Peyer's patch (tissue), 4 donors: ENCODE results near the gene USP27X.

Experiments used
- CTCF ChIP-seq, 6 experiments: fragments of 450-650 bp in 4 of 6; fragments of 200-600 bp in 2 of 6; sonication (generic) in 1 of 6; IDR thresholded peaks; one replicate each; pipeline ENCODE4 v1.5.1; 2017 to 2019; ENCODE audit warnings: antibody characterized with exemption in 6 of 6, mild to moderate bottlenecking in 3 of 6, moderate library complexity in 1 of 6
- POLR2A ChIP-seq, 2 donors: fragments of 450-650 bp; IDR thresholded peaks; one replicate each; pipeline ENCODE4 v1.5.1; 2017; ENCODE audit warnings: antibody characterized with exemption in 2 of 2, mild to moderate bottlenecking in 2 of 2, moderate library complexity in 2 of 2

- TF ChIP-seq POLR2A (IDR thresholded peaks at IDR 0.05) (no peak), CTCF (IDR thresholded peaks at IDR 0.05) (no peak)
These were observed 33.6 kb downstream of the USP27X start for GRCh38 chrX:49912861-49913260.
